Measurements from ENCODE around the gene CFAP74. TPM values are rescaled to one million over a fixed set of nuclear protein-coding genes. Genes with fewer than 3 reads are reported as not detected.
A peak's percentile ranks its signal among the peaks of the same experiment; 100 is the strongest.

CFAP74 gene
- total and polyA plus RNA-seq, 2 of the 13 experiments (the other 11 are each of a cell fraction or from before 2014, with no cell fraction given): 0.27 to 0.62 TPM

DNA sequence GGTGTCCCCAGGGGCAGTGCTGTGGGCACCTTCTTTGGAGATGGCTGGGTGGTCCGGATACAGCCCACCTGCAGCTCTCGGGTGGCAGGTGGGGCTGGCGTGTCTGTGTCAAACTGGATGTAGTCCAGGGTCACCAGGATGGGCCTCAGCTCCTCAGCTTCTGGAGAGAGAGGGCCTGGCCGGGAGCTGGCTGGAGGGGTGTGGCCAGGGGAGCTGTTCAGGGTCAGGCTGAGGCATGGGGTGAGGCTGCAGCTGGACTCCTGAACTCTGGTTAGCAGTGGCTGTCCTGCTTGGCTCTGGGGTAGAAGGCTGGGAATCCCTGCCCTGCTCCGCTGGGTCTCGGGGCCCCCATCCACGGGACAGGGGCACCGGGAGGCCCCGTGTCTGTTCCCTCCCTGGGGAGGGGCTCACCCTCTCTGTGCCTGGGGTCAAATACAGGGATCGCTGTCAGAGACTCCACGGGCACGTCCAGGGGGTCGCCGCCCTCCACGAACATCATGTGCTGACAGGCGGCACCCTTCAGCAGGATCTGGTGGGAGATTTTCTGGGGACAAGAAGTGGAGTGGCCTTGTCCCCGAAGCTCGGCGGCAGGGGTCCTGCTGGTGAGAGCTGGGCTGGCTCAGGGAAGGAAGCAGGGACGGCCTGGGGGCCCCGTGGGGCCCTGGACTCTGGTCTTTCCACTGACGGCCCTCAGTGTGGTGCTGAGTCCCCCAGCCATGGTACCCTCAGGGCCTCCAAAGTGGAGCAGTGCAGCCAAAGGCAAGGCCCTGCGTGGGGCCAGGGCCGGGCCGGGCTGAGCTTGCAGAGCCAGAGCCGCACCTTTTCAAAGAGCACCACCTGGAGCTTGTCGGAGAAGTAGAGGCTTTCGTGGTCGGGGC lies 80.4 kb downstream of the CFAP74 start (continued):
- peak; percentile 65 for TF ChIP-seq POLR2G (IDR thresholded peaks at IDR 0.05; ENCODE audit: low read depth, low read length)
- no peak for TF ChIP-seq ATM (IDR thresholded peaks at IDR 0.05; ENCODE audit: borderline replicate concordance)
- peak; percentile 77 for TF ChIP-seq BCL3 (CRISPR knock-in tag; IDR thresholded peaks at IDR 0.05)
- no peak for TF ChIP-seq ZFP1 (CRISPR knock-in tag; IDR thresholded peaks at IDR 0.05)
- no peak for TF ChIP-seq CEBPB (IDR thresholded peaks at IDR 0.05; ENCODE audit: borderline replicate concordance, low read depth, low read length)
- no peak for TF ChIP-seq PCBP1 (IDR thresholded peaks at IDR 0.05; ENCODE audit: borderline replicate concordance, low read depth, low read length)
- TF ChIP-seq BHLHE40 (IDR thresholded peaks at IDR 0.05; ENCODE audit: low read length): no peak
- no peak for TF ChIP-seq ZNF253 (CRISPR knock-in tag; IDR thresholded peaks at IDR 0.05; ENCODE audit: borderline replicate concordance)
- TF ChIP-seq, protein P1, sequence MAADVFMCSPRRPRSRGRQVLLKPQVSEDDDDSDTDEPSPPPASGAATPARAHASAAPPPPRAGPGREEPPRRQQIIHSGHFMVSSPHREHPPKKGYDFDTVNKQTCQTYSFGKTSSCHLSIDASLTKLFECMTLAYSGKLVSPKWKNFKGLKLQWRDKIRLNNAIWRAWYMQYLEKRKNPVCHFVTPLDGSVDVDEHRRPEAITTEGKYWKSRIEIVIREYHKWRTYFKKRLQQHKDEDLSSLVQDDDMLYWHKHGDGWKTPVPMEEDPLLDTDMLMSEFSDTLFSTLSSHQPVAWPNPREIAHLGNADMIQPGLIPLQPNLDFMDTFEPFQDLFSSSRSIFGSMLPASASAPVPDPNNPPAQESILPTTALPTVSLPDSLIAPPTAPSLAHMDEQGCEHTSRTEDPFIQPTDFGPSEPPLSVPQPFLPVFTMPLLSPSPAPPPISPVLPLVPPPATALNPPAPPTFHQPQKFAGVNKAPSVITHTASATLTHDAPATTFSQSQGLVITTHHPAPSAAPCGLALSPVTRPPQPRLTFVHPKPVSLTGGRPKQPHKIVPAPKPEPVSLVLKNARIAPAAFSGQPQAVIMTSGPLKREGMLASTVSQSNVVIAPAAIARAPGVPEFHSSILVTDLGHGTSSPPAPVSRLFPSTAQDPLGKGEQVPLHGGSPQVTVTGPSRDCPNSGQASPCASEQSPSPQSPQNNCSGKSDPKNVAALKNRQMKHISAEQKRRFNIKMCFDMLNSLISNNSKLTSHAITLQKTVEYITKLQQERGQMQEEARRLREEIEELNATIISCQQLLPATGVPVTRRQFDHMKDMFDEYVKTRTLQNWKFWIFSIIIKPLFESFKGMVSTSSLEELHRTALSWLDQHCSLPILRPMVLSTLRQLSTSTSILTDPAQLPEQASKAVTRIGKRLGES (CRISPR knock-in tag; IDR thresholded peaks at IDR 0.05; ENCODE audit: borderline replicate concordance): no peak
- no peak for TF ChIP-seq ZNF891 (CRISPR knock-in tag; IDR thresholded peaks at IDR 0.05)
- no peak; the same call in 1 of the 2 replicates for TF ChIP-seq ZNF564 (CRISPR knock-in tag; IDR thresholded peaks at IDR 0.05)
- no peak for TF ChIP-seq TBL1XR1 (IDR thresholded peaks at IDR 0.05; ENCODE audit: borderline replicate concordance, low read length, partially characterized antibody)
- TF ChIP-seq ZNF281 (CRISPR knock-in tag; IDR thresholded peaks at IDR 0.05; ENCODE audit: borderline replicate concordance): peak; percentile 7; the same call in 1 of the 2 replicates
- TF ChIP-seq ZNF775 (CRISPR knock-in tag; IDR thresholded peaks at IDR 0.05; ENCODE audit: borderline replicate concordance): no peak
- no peak for TF ChIP-seq ZNF839 (CRISPR knock-in tag; IDR thresholded peaks at IDR 0.05; ENCODE audit: borderline replicate concordance)
- TF ChIP-seq TRIM24 (CRISPR knock-in tag; IDR thresholded peaks at IDR 0.05): no peak
- peak; percentile 15; the same call in 1 of the 2 replicates for TF ChIP-seq MYPOP (CRISPR knock-in tag; IDR thresholded peaks at IDR 0.05)
- peak; percentile 68; the same call in 1 of the 2 replicates for TF ChIP-seq NR2C2 (CRISPR knock-in tag; IDR thresholded peaks at IDR 0.05; ENCODE audit: borderline replicate concordance)
- TF ChIP-seq ZGPAT (CRISPR knock-in tag; IDR thresholded peaks at IDR 0.05): peak; percentile 42; the same call in 1 of the 2 replicates

Data from HepG2 (cell line).